ENCODE data around the gene ZNF335. TPM values are rescaled to one million over a fixed set of nuclear protein-coding genes. Genes with fewer than 3 reads are reported as not detected.

ZNF335 gene
- total and polyA plus RNA-seq, 2 donors (not counting 3 experiments of a cell fraction or from before 2014, with no cell fraction given): 17.3 to 22.8 TPM

DNA sequence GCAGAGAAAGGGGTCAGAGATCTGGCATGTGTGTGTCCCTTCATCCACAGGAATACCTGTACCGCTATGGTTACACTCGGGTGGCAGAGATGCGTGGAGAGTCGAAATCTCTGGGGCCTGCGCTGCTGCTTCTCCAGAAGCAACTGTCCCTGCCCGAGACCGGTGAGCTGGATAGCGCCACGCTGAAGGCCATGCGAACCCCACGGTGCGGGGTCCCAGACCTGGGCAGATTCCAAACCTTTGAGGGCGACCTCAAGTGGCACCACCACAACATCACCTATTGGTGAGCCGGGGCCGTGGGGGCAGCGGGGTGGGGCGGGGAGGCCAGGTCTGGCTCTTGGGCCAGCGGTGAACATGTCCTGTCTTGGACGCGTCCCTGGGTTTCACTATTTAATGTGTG lies 37.8 kb upstream of the ZNF335 start:
- H3K27me3 ChIP-seq (ENCODE audit: control insufficient read depth in 2 of 2, insufficient read depth in 2 of 2, low read length in 2 of 2): peaks cover 51 to 53% of the 10 kb centered on the region in 2 experiments
- peaks cover 4% of the 10 kb centered on the region for H3K4me1 ChIP-seq (ENCODE audit: control insufficient read depth, extremely low read depth, insufficient read depth, low read length)
- no peaks in the 10 kb centered on the region for H3K9me1 ChIP-seq (replicated peaks; ENCODE audit: control insufficient read depth, extremely low read depth, insufficient read depth, low read length)
- FAIRE-seq (no peak), DNase-seq (ENCODE audit: low read depth, low spot score) (no peak)
- H3K4me2 ChIP-seq (ENCODE audit: insufficient read depth, low read length): no peak overlapping the region
- H4K20me1 ChIP-seq (replicated peaks; ENCODE audit: control insufficient read depth, extremely low read depth, insufficient read depth, low read length): no peaks in the 10 kb centered on the region
- no peaks in the 10 kb centered on the region for H3K36me3 ChIP-seq (ENCODE audit: control insufficient read depth in 2 of 2, extremely low read depth in 1 of 2, insufficient read depth in 2 of 2, low read length in 2 of 2)
- TF ChIP-seq POLR2A (IDR thresholded peaks at IDR 0.05; ENCODE audit: low read depth, low read length) (no peak), EZH2 (IDR thresholded peaks at IDR 0.05; ENCODE audit: borderline replicate concordance, low read depth, low read length, severe bottlenecking) (no peak), GATA2 (IDR thresholded peaks at IDR 0.05; ENCODE audit: insufficient read depth, insufficient read length, low read depth, low read length) (no peak), MYC (IDR thresholded peaks at IDR 0.05; ENCODE audit: low read depth, low read length) (no peak), POLR2AphosphoS5 (IDR thresholded peaks at IDR 0.05; ENCODE audit: insufficient read depth, low read depth, low read length) (no peak), FOS (IDR thresholded peaks at IDR 0.05; ENCODE audit: borderline replicate concordance, insufficient read depth, low read length) (no peak), JUN (IDR thresholded peaks at IDR 0.05; ENCODE audit: borderline replicate concordance, insufficient read depth, insufficient read length, low read depth) (no peak)
- TF ChIP-seq, protein P1, sequence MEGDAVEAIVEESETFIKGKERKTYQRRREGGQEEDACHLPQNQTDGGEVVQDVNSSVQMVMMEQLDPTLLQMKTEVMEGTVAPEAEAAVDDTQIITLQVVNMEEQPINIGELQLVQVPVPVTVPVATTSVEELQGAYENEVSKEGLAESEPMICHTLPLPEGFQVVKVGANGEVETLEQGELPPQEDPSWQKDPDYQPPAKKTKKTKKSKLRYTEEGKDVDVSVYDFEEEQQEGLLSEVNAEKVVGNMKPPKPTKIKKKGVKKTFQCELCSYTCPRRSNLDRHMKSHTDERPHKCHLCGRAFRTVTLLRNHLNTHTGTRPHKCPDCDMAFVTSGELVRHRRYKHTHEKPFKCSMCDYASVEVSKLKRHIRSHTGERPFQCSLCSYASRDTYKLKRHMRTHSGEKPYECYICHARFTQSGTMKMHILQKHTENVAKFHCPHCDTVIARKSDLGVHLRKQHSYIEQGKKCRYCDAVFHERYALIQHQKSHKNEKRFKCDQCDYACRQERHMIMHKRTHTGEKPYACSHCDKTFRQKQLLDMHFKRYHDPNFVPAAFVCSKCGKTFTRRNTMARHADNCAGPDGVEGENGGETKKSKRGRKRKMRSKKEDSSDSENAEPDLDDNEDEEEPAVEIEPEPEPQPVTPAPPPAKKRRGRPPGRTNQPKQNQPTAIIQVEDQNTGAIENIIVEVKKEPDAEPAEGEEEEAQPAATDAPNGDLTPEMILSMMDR (IDR thresholded peaks at IDR 0.05; ENCODE audit: extremely low read depth in 1 of 2, insufficient read depth in 1 of 2, low read depth in 1 of 2, low read length in 2 of 2): no peak
- TF ChIP-seq, protein P2, sequence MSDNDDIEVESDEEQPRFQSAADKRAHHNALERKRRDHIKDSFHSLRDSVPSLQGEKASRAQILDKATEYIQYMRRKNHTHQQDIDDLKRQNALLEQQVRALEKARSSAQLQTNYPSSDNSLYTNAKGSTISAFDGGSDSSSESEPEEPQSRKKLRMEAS (IDR thresholded peaks at IDR 0.05; ENCODE audit: insufficient read depth, insufficient read length): no peak
- dilution Hi-C loops (cut with MboI; ENCODE audit: extremely low pct_ligation_motif_present, low sequenced_read_pairs) (no loop called here), intact Hi-C loops (cut with micrococcal nuclease) (loop anchor here (2.0 kb wide), 1 partner anchor 23 kb away; no protein-coding TSS in a partner anchor)
- H3K4me3 ChIP-seq (replicated peaks in 1 of 3; ENCODE audit: insufficient read depth in 1 of 3, low read depth in 1 of 3, low read length in 3 of 3): no peak overlapping the region
- H3K9me3 ChIP-seq (replicated peaks; ENCODE audit: control insufficient read depth, insufficient read depth, low read length): no peaks in the 10 kb centered on the region
- no peak overlapping the region for H3K9ac ChIP-seq (replicated peaks; ENCODE audit: extremely low read depth, insufficient read depth, low read length)
- H3K27ac ChIP-seq (ENCODE audit: insufficient read depth, low read depth, low read length): no peak overlapping the region
- H2AFZ ChIP-seq (ENCODE audit: low read depth, low read length): no peak overlapping the region
- no TSS peak for BruUV-seq (replicated peaks)
- ChIA-PET CTCF (interaction anchor here (0.6 to 2.3 kb wide), 4 partner anchors 13 to 40 kb away, joined by 3 to 9 read pairs (median 4); no protein-coding TSS in a partner anchor), POLR2A (no interaction called here)
- H3K79me2 ChIP-seq (ENCODE audit: control insufficient read depth, insufficient read depth, low read length): no peaks in the 10 kb centered on the region
